AG04450 (cell line): ENCODE measurements around the gene RPS4Y2. TPM values are rescaled to one million over a fixed set of nuclear protein-coding genes. Genes with fewer than 3 reads are reported as not detected.

Experiments
- CTCF ChIA-PET: fragments of 300-600, 350-600 bp; formaldehyde crosslinking; extraction: SDS; loops from one replicate; lab custom pipeline; 2022; ENCODE audit warnings: antibody characterized with exemption, inconsistent platforms; lab: Charles Lee
- POLR2A ChIA-PET: fragments of 350-600 bp; formaldehyde crosslinking; extraction: SDS; loops from one replicate; lab custom pipeline; 2021; ENCODE audit warnings: antibody characterized with exemption, inconsistent platforms; lab: Yijun Ruan, JAX
- DNase-seq: peaks from one replicate; pipeline ENCODE4 v3.0.0-alpha.2; 2011; ENCODE audit warnings: low read depth, low spot score
- H3K27ac ChIP-seq: one replicate; pipeline ENCODE4 v1.5.1; 2012; ENCODE audit warnings: low read depth, low read length, control low read depth
- H3K27me3 ChIP-seq: one replicate; pipeline ENCODE4 v1.6.0; 2012; ENCODE audit warnings: low read length; ENCODE audit not compliant: control insufficient read depth, insufficient read depth
- H3K4me3 ChIP-seq: 2 replicates; pipeline ENCODE4 v1.5.1; 2011; ENCODE audit warnings: mild to moderate bottlenecking, low read depth, low read length, control low read depth
- H3K9me3 ChIP-seq: 2 replicates; pipeline ENCODE4 v1.5.1; 2012; ENCODE audit warnings: low read length; ENCODE audit not compliant: control insufficient read depth, insufficient read depth
- polyA plus RNA-seq: library from polyadenylated mRNA; depleted of rRNA; stranded (reverse); fragments of >200 nt; gene quantifications from 2 replicates; pipeline ENCODE4 v1.2.3, GENCODE V29; 2011
- TF ChIP-seq, protein P1 (sequence below): IDR thresholded peaks from 2 replicates; pipeline ENCODE4 v1.5.1; 2011; ENCODE audit warnings: low read depth, low read length, control low read depth, inconsistent platforms

Gene RPS4Y2
- polyA plus RNA-seq, 1 experiment, result not detected

- peaks cover 4% of the 10 kb centered on the region; the same call in 1 of the 2 replicates for H3K9me3 ChIP-seq
- ChIA-PET CTCF (no interaction called here), POLR2A (interaction anchor here (0.6 kb wide), 1 partner anchor 942 kb away, joined by 3 read pairs; no protein-coding TSS in a partner anchor)
- H3K27me3 ChIP-seq, result no peaks in the 10 kb centered on the region
- TF ChIP-seq, protein P1, sequence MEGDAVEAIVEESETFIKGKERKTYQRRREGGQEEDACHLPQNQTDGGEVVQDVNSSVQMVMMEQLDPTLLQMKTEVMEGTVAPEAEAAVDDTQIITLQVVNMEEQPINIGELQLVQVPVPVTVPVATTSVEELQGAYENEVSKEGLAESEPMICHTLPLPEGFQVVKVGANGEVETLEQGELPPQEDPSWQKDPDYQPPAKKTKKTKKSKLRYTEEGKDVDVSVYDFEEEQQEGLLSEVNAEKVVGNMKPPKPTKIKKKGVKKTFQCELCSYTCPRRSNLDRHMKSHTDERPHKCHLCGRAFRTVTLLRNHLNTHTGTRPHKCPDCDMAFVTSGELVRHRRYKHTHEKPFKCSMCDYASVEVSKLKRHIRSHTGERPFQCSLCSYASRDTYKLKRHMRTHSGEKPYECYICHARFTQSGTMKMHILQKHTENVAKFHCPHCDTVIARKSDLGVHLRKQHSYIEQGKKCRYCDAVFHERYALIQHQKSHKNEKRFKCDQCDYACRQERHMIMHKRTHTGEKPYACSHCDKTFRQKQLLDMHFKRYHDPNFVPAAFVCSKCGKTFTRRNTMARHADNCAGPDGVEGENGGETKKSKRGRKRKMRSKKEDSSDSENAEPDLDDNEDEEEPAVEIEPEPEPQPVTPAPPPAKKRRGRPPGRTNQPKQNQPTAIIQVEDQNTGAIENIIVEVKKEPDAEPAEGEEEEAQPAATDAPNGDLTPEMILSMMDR, result no peak
- no peak for DNase-seq
- H3K4me3 ChIP-seq, result no peak overlapping the region
- no peak overlapping the region for H3K27ac ChIP-seq
Observed at GRCh38 chrY:20740609-20741008, 15.3 kb upstream of the RPS4Y2 start.

DNA sequence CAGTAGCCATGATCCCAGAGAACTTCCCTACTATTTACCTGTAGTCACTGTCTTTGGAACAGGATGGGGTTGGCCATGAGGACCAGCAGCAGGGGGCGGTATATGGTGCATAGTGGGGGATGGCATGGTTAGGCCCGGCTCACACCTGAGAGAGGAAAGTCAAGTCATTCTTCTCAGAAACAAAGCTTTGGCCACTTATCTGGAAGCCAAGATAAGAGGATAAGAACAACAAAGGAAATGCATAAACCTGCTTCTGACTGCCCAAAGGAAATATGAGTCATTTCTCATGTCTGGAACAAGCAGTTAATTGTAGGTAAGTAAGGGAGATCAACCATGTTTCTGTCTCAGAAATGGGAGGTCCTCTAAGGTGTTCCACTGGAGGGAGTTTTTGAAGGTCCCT is 10.8 kb upstream of the RPS4Y2 start:
- TF ChIP-seq, protein P1, result no peak
- Histone ChIP-seq H3K27ac (no peak overlapping the region), H3K9me3 (0 out of 2 replicates have a peak, but pooled peaks cover 4% of the 10 kb centered on the region), H3K27me3 (no peaks in the 10 kb centered on the region), H3K4me3 (no peak overlapping the region)
- ChIA-PET CTCF (no interaction called here), POLR2A (no interaction called here)
- DNase-seq, result no peak

DNA sequence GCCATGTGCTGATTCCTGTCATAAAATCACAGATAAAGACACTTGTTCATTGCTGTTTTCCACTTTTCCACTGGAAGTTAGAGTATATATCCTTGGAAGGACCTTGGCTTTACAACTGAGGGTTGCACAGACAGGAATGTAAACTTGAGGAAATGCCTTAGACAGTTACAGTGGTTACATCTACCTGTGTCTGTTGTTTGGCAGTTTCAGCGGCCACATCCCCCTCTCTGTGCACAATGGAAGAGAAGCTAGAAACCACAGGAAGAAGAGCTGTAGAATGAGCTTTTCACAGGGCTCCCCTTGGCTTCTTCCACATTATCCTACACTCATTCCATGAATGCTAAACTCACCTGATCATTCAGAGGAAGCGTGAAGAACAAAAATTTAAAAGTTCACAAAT is 9.0 kb upstream of the RPS4Y2 start:
- TF ChIP-seq, protein P1, result no peak
- CTCF ChIA-PET, result no interaction called here
- no peak for DNase-seq
- POLR2A ChIA-PET, result no interaction called here
- H3K4me3 ChIP-seq, result no peak overlapping the region
- H3K27ac ChIP-seq, result no peak overlapping the region
- no peaks in the 10 kb centered on the region for H3K27me3 ChIP-seq
- 0 out of 2 replicates have a peak, but pooled peaks cover 2% of the 10 kb centered on the region for H3K9me3 ChIP-seq

- DNase-seq, result no peak
- ChIA-PET CTCF (no interaction called here), POLR2A (no interaction called here)
- H3K27me3 ChIP-seq, result no peaks in the 10 kb centered on the region
- TF ChIP-seq, protein P1, result no peak
- H3K27ac ChIP-seq, result no peak overlapping the region
- no peaks in the 10 kb centered on the region for H3K9me3 ChIP-seq
- H3K4me3 ChIP-seq, result no peak overlapping the region
Observed at GRCh38 chrY:20763869-20764268, 8.0 kb downstream of the RPS4Y2 start.

- Histone ChIP-seq H3K27ac (no peak overlapping the region), H3K9me3 (no peaks in the 10 kb centered on the region), H3K27me3 (no peaks in the 10 kb centered on the region), H3K4me3 (no peak overlapping the region)
- no peak for DNase-seq
- TF ChIP-seq, protein P1, result no peak
- ChIA-PET POLR2A (no interaction called here), CTCF (no interaction called here)
Observed at GRCh38 chrY:20765117-20765516, 9.2 kb downstream of the RPS4Y2 start.
